Central memory CD8-positive, alpha-beta T cell (primary cell): ENCODE results near the gene EHD4.

Experiments
- ATAC-seq: fragments of 150-1000 bp; cut with Tn5 transposase; replicated peaks from 2 replicates; pipeline ENCODE4 v1.10.0; 2022; ENCODE audit warnings: mild to moderate bottlenecking, moderate FRiP score, moderate number of reproducible peaks; ENCODE audit not compliant: poor library complexity, severe bottlenecking; ENCODE audit errors: extremely low read depth
- DNase-seq, 2 donors: peaks; one replicate each; pipeline ENCODE4 v3.0.0; 2021; ENCODE audit warnings: low spot score in 2 of 2
- H3K27ac Mint-ChIP-seq: one replicate; pipeline ENCODE4 v1.8.0; 2022; ENCODE audit warnings: low read depth, mild to moderate bottlenecking, moderate library complexity, mixed read lengths
- H3K27me3 Mint-ChIP-seq: one replicate; pipeline ENCODE4 v1.8.0; 2022; ENCODE audit warnings: mixed read lengths
- H3K36me3 Mint-ChIP-seq: one replicate; pipeline ENCODE4 v1.8.0; 2022; ENCODE audit warnings: mild to moderate bottlenecking, moderate library complexity, mixed read lengths; ENCODE audit not compliant: insufficient read depth
- H3K4me1 Mint-ChIP-seq: one replicate; pipeline ENCODE4 v1.8.0; 2022; ENCODE audit warnings: mixed read lengths
- H3K4me3 Mint-ChIP-seq: one replicate; pipeline ENCODE4 v1.8.0; 2022; ENCODE audit warnings: mild to moderate bottlenecking, moderate library complexity, mixed read lengths
- H3K9me3 Mint-ChIP-seq: one replicate; pipeline ENCODE4 v1.8.0; 2022; ENCODE audit warnings: mixed read lengths

EHD4 gene

DNA sequence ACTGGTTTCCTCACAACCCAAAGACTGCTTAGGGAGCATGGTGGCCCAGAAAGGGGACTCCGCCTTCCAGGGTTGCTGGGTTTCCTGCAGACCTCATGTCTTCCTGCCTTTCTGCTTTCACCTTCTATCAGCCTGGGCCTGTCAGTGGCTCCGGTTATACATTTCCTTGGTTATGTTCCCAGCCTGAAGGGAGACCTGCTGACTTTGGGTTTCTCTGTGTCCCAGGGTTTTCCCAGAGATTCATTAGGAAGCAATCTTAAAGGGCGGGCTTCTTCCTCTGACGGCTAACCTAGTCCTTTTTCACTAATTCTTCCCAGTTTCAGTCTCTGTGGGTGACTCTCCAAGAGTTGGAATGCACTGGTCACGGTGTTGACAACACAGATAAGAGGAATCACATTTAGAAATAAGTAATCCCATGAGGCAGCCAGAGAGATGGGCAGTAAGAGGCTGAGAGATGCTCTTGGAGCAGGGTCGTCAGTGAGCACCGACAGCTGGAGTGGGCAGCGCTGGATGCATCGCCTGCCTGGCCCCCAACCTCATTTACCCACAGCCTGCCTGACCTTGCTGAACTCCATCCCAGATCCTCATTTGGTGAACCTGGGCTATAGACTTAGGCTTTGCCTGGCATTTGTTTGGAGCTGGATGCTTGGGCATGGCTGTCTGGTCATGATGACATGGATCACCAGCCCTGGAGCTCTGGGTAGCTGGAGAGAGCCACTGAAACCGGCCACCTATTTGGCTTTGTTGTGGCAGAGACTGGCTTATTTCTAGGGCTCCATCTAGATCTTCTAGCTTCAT, 10.0 kb upstream of the EHD4 start:
- H3K4me1 Mint-ChIP-seq, result no peaks in the 10 kb centered on the region
- no peak overlapping the region for H3K4me3 Mint-ChIP-seq
- ATAC-seq (no peak), DNase-seq (no peak)
- H3K36me3 Mint-ChIP-seq, result peaks cover 2% of the 10 kb centered on the region
- peaks cover under 1% of the 10 kb centered on the region for H3K27me3 Mint-ChIP-seq
- H3K9me3 Mint-ChIP-seq, result no peaks in the 10 kb centered on the region
- H3K27ac Mint-ChIP-seq, result no peak overlapping the region

DNA sequence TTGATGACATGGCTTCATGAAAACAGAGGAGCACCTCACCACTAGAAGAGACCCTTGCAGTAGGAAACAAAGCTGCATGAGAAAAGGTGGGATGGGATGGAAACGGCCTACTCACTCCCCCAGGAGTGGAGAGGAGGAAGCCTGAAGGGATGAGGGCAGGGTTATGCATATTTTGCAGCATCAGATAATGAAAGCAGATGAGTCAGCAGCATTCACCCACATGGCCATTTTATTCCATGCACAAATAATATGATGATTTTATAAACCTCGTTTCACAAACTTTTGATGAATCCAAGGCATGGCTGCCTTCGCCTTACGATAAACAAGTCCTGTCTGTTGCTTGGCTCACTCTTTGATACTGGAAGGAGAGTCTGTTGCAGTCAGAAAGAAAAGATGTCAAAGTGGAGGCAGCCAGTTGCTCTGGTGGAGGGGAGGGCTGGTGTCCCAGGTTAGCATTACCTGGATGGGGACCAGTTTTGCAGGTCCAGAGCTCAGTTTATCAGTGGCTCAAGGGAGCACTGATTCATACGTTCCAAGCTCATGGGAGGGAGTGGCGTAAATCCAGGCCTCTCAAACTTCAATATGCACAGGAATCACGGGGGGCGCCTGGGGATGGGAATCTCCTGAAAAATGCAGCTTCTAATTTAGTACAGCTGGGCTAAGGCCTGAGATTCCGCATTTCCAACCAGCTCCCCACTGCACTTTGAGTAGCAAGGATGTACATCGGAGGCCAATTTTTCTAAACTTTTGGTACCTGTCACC, 9.2 kb upstream of the EHD4 start:
- peaks cover 8% of the 10 kb centered on the region for H3K27me3 Mint-ChIP-seq
- H3K36me3 Mint-ChIP-seq, result peaks cover 2% of the 10 kb centered on the region
- no peak overlapping the region for H3K27ac Mint-ChIP-seq
- no peak overlapping the region for H3K4me3 Mint-ChIP-seq
- ATAC-seq (no peak), DNase-seq (no peak)
- H3K4me1 Mint-ChIP-seq, result no peaks in the 10 kb centered on the region
- H3K9me3 Mint-ChIP-seq, result no peaks in the 10 kb centered on the region

DNA sequence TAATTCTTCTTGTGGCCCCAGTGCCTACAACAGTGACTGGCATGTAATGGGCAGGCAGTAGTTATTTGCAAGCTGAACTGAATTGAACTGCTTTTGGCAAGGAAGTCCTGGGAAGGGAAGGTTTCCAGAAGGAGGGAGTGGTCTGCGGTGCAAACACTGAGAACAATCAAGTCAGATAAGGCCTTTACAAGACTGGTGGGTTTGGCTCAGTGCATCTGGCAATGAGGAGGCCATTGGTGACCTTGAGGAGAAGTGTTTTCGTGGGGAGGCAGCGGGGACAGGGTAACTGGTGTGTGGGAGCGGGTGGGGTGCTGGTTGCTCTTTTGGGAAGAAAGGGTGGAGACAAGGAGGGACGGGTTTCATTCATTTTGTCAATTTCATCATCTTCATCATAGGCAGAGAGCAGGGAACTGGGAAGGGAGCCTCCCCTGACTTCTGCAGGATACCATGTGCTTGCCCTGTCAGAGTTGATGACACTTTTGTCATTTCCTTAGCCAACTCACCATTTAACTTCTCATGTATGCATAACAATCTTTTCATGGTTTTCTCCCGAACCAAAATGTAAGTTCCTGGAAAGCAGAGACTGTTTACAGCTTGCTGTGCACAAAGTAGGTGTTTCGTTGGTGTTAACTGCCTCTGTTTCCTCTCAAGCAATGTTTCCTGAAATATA, 8.4 kb upstream of the EHD4 start:
- ATAC-seq, result no peak
- H3K4me3 Mint-ChIP-seq, result no peak overlapping the region
- peaks cover 14% of the 10 kb centered on the region for H3K27me3 Mint-ChIP-seq
- H3K27ac Mint-ChIP-seq, result no peak overlapping the region
- H3K9me3 Mint-ChIP-seq, result no peaks in the 10 kb centered on the region
- no peaks in the 10 kb centered on the region for H3K4me1 Mint-ChIP-seq
- peaks cover 2% of the 10 kb centered on the region for H3K36me3 Mint-ChIP-seq
- DNase-seq, result no peak

DNA sequence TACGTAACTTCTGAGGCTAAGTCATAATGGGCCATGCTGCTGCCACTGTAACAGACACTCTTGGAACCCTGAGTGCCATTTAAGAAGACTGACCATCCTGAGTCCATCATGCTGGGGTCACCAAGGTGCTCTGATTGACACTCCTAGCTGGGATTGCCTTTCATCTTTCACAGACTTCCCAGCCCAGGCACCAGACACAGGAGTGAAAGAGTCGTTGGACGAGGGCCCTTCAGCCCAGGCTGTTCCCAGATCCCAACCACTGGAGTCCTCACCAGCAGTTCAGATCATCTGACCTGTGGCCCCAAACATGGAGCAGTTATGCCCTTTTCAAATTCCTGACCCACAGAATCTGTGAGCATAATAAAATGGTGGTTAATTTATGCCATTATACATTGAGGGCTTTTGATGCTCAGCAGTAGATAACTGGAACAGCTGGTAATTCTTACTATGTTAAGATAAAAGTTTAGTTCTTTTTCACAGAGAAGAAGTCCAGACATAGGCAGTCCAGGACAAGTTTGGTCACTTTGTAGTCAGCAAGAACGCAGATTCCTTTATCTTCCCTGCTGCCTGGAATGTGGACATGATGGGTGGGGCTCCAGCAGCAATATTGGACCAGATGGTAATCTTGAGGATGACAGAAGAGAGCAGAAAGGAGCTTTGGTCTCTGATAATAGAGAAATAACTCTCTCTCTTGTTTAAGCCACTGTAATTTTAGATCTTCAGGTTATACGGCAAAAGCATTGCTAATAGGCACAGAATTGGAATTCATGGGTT, 7.3 kb upstream of the EHD4 start:
- no peak overlapping the region for H3K27ac Mint-ChIP-seq
- H3K36me3 Mint-ChIP-seq, result no peaks in the 10 kb centered on the region
- ATAC-seq, result no peak
- H3K27me3 Mint-ChIP-seq, result peaks cover 25% of the 10 kb centered on the region
- H3K4me3 Mint-ChIP-seq, result no peak overlapping the region
- no peaks in the 10 kb centered on the region for H3K9me3 Mint-ChIP-seq
- no peaks in the 10 kb centered on the region for H3K4me1 Mint-ChIP-seq
- DNase-seq, result no peak

DNA sequence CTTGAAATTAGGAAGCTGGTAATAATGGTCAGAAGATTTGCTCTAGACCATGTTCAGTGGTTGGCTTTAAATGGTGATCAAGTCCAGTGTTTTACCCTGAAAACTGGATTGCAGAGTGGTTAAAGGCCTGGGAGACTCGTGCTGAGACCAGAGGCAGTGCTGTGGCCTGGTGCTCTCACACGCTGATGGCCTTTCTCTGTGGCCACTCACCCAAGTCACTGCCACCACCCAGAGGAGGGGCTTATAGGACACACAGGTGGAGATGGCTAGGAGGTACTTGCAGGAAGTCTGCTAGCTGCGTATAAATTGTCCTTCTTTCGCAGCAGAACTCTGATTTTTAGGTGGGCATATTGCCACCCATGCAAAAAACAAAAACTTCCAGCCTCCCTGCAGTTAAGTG, 6.2 kb upstream of the EHD4 start:
- H3K36me3 Mint-ChIP-seq, result no peaks in the 10 kb centered on the region
- H3K4me3 Mint-ChIP-seq, result no peak overlapping the region
- ATAC-seq (no peak), DNase-seq (no peak)
- no peak overlapping the region for H3K27ac Mint-ChIP-seq
- peaks cover 36% of the 10 kb centered on the region for H3K27me3 Mint-ChIP-seq
- H3K9me3 Mint-ChIP-seq, result no peaks in the 10 kb centered on the region
- no peaks in the 10 kb centered on the region for H3K4me1 Mint-ChIP-seq

DNA sequence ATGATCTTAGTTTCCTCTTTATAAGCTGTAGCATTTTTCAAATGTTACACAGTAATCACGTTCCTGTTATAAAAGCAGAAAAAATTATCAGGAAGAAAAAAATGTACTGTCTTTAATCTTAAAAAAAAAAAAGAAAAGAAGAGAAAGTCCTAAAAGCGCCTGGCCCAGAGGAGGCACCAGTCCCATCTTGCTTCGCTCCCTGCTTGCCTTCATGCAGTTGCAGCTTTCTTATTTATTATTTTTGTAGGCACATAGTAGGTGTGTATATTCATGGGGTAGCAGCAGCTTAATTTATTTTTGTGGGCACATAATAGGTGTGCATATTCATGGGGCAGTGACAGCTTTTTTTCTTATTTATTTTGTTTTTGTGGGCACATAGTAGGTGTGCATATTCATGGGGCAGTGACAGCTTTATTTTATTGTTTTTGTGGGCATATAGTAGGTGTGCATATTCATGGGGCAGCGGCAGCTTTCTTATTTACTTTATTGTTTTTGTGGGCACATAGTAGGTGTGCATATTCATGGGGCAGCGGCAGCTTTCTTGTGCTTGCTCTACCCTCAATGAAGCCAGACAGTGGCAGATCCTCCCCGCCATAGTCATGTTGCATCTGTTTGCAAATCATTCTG, 5.5 kb upstream of the EHD4 start:
- peaks cover 37% of the 10 kb centered on the region for H3K27me3 Mint-ChIP-seq
- ATAC-seq, result no peak
- H3K36me3 Mint-ChIP-seq, result peaks cover 4% of the 10 kb centered on the region
- no peak overlapping the region for H3K4me3 Mint-ChIP-seq
- H3K27ac Mint-ChIP-seq, result no peak overlapping the region
- DNase-seq, result no peak
- no peaks in the 10 kb centered on the region for H3K9me3 Mint-ChIP-seq
- peaks cover 2% of the 10 kb centered on the region for H3K4me1 Mint-ChIP-seq

DNA sequence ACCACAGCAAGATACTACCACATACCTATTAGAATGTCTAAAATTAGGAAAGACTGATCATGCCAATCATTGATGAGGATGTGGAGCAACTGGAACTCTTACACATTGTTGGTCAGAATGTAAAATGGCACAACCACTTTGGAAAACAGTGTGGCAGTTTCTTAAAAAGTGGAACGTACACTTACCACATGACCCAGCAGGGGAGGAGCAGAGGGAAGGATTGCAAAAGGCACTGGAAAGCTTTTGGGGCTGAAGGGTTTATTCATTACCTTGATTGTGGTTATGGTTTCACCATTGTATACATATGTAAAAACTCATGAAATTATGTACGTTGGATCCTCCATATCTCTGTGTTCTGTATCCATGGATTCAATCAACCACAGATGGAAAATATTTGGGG, 3.3 kb upstream of the EHD4 start:
- Mint-ChIP-seq H3K9me3 (no peaks in the 10 kb centered on the region), H3K4me1 (peaks cover 19% of the 10 kb centered on the region), H3K27me3 (peaks cover 37% of the 10 kb centered on the region), H3K27ac (no peak overlapping the region), H3K36me3 (peaks cover 15% of the 10 kb centered on the region), H3K4me3 (no peak overlapping the region)
- ATAC-seq, result no peak
- no peak for DNase-seq

DNA sequence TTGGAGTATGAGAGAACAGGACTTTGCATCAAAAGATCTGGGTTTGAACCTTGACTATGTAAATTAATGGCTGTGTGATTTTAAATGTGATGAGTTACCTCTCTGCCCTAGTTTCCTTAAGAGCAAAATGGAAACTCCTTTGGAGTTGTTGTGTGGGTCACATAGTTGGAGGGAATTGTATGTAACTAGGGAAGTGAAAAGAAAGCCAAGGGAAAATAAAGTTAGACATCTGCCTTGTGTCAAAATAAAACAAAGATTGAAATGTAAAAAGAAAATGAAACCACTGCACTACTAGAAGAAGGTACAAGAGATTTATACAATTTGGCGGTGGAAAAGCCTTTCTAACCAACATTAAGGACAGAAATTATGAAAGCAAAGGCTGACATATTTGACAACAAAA, 1.7 kb upstream of the EHD4 start:
- DNase-seq (no peak), ATAC-seq (no peak)
- Mint-ChIP-seq H3K4me3 (no peak overlapping the region), H3K9me3 (no peaks in the 10 kb centered on the region), H3K27ac (no peak overlapping the region), H3K36me3 (peaks cover 19% of the 10 kb centered on the region), H3K4me1 (peaks cover 31% of the 10 kb centered on the region), H3K27me3 (peaks cover 37% of the 10 kb centered on the region)

DNA sequence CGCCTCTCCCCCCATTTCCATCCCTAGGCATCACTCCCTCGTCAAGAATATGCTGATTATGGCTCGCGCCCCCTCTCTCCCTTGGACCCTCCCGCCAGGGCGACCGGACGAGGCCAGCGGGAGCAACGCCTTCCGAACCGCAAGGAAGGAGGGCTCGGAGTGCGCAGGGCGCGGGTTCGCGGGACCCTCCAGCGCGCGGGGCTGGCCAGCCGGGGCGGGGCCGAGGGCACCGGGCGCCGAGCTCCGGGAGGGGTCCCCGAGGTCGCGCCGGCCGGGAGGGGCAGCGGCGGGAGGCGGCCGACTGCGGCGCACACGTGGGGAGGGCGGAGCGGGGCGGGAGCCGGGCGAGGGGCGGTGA, 483 bp downstream of the EHD4 start:
- peak overlapping the region; percentile 96 for H3K27ac Mint-ChIP-seq
- peak overlapping the region; percentile 91 for H3K4me3 Mint-ChIP-seq
- no peak for ATAC-seq
- peaks cover 48% of the 10 kb centered on the region for H3K4me1 Mint-ChIP-seq
- peaks cover 26% of the 10 kb centered on the region for H3K36me3 Mint-ChIP-seq
- H3K9me3 Mint-ChIP-seq, result no peaks in the 10 kb centered on the region
- peak in 1 of 2 donors; percentile 21 for DNase-seq
- peaks cover 32% of the 10 kb centered on the region for H3K27me3 Mint-ChIP-seq

DNA sequence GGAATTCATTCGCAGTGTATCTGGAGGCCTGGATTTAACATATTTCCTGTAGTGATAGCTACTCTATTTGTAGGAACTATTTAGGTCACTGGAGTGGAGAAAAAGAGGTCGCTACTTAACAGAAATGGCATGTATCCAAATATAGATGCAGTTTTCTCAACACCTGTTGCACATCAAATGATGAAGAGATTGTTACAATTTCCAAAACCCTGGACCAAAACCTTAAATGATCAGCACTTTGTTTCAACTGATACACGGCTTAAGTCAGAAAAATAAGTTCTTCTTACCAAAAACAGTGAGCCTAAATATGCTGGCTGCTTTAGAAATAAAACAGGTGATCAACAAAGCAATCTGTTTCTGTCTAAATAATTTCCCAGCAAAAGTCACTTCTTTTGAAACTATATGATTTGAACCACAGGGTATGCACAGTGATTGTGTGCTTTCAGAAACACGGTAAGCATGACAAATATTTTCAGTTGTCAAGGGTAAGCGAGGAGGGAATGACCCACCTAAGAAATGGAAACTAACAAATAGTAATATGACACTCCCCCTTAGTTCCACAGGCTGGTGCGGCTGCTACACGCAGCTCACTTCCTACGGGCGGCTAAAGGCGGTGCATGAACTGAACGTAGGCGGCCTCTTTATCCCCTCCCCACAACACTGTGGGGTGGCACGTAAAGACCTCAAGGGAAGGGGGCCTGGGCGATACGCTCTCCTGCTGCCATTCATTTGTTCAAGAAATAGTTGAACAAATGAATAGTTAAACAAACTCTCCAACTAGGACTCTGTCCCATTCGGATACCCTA, 1.1 kb downstream of the EHD4 start:
- H3K27me3 Mint-ChIP-seq, result peaks cover 26% of the 10 kb centered on the region

DNA sequence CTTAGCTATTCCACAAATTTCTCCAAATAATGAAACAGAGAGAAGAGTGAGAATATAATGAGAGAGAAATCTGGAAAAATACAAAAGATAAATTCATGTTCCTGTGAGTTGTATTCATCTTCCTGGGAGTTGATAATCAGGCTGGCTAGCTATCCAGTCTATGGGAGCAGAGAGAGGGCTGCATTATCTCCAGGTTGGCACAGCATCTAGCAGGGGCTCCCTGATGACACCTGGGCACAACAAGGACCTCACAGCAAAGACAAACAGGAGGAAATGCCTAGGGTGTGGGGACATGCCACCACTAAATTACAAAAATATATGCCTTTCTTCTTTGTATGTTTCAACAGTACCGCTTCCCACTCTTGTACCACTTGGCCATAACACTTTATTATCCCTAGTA, 1.9 kb downstream of the EHD4 start:
- Mint-ChIP-seq H3K27ac (peak overlapping the region; percentile 96), H3K4me3 (peak overlapping the region; percentile 91), H3K27me3 (peaks cover 20% of the 10 kb centered on the region), H3K9me3 (no peaks in the 10 kb centered on the region), H3K36me3 (peaks cover 28% of the 10 kb centered on the region), H3K4me1 (peaks cover 51% of the 10 kb centered on the region)
- ATAC-seq, result no peak
- no peak for DNase-seq

More for the DNA sequence above, 1.1 kb downstream of the EHD4 start:
- DNase-seq, result peak; percentile 55 to 74
- peaks cover 26% of the 10 kb centered on the region for H3K36me3 Mint-ChIP-seq
- peak; percentile 70 for ATAC-seq
- no peaks in the 10 kb centered on the region for H3K9me3 Mint-ChIP-seq
- peak overlapping the region; percentile 91 for H3K4me3 Mint-ChIP-seq
- H3K4me1 Mint-ChIP-seq, result peaks cover 51% of the 10 kb centered on the region
- H3K27ac Mint-ChIP-seq, result peak overlapping the region; percentile 96
